GM23338 (cell line): ENCODE data around the gene VPS41. TPM values are rescaled to one million over a fixed set of nuclear protein-coding genes. Genes with fewer than 3 reads are reported as not detected.

Source experiments
- ATAC-seq: fragments of 200-7000 bp; cut with Tn5 transposase; 3 replicates; pipeline ENCODE4 v1.9.1; 2020
- DNase-seq: peaks from one replicate; pipeline ENCODE4 v3.0.0-alpha.2; 2015; ENCODE audit warnings: low spot score
- H2AFZ ChIP-seq: fragments of 200-600 bp; sonication (generic); 2 replicates; pipeline ENCODE4 v1.8.0; 2016; ENCODE audit warnings: antibody characterized with exemption, mild to moderate bottlenecking, moderate library complexity
- H3F3A ChIP-seq: fragments of 200-600 bp; sonication (generic); replicated peaks from 2 replicates; pipeline ENCODE4 v1.8.0; 2017; ENCODE audit warnings: antibody characterized with exemption, mixed run types, low read depth
- H3K27ac ChIP-seq: fragments of 200-600 bp; sonication (generic); 2 replicates; pipeline ENCODE4 v1.6.1; 2016; ENCODE audit warnings: low read depth
- H3K27me3 ChIP-seq: fragments of 200-600 bp; sonication (generic); 2 replicates; pipeline ENCODE4 v1.8.0; 2016; ENCODE audit warnings: mild to moderate bottlenecking, mixed run types, moderate library complexity; ENCODE audit not compliant: insufficient read depth
- H3K36me3 ChIP-seq: fragments of 200-600 bp; sonication (generic); 2 replicates; pipeline ENCODE4 v1.8.0; 2016; ENCODE audit warnings: mild to moderate bottlenecking; ENCODE audit not compliant: insufficient read depth
- H3K4me1 ChIP-seq: fragments of 200-600 bp; sonication (generic); 2 replicates; pipeline ENCODE4 v1.8.0; 2016; ENCODE audit warnings: mild to moderate bottlenecking, moderate library complexity; ENCODE audit not compliant: insufficient read depth
- H3K4me2 ChIP-seq: fragments of 200-600 bp; sonication (generic); 2 replicates; pipeline ENCODE4 v1.7.1; 2017; ENCODE audit warnings: mixed run types
- H3K4me3 ChIP-seq: fragments of 200-600 bp; sonication (generic); 2 replicates; pipeline ENCODE4 v1.6.1; 2016; ENCODE audit warnings: mixed run types
- H3K79me2 ChIP-seq: fragments of 200-600 bp; sonication (generic); replicated peaks from 2 replicates; pipeline ENCODE4 v1.8.0; 2017; ENCODE audit warnings: mild to moderate bottlenecking; ENCODE audit not compliant: insufficient read depth
- H3K9me2 ChIP-seq: fragments of 200-600 bp; sonication (generic); 2 replicates; pipeline ENCODE4 v1.8.0; 2017; ENCODE audit not compliant: insufficient read depth
- H4K20me1 ChIP-seq: fragments of 200-600 bp; sonication (generic); replicated peaks from 2 replicates; pipeline ENCODE4 v1.8.0; 2017; ENCODE audit warnings: mild to moderate bottlenecking; ENCODE audit not compliant: insufficient read depth
- H3K27ac Mint-ChIP-seq: 2 replicates; pipeline ENCODE4 v1.8.0; 2020; ENCODE audit warnings: inconsistent platforms, mild to moderate bottlenecking, moderate library complexity, mixed read lengths
- H3K27me3 Mint-ChIP-seq: 3 replicates; pipeline ENCODE4 v1.8.0; 2022; ENCODE audit warnings: low read depth, mild to moderate bottlenecking, moderate library complexity, mixed read lengths, inconsistent platforms; ENCODE audit not compliant: insufficient read depth, poor library complexity
- H3K36me3 Mint-ChIP-seq: 3 replicates; pipeline ENCODE4 v1.8.0; 2021; ENCODE audit warnings: low read depth, mild to moderate bottlenecking, inconsistent platforms, moderate library complexity, mixed read lengths
- H3K4me1 Mint-ChIP-seq: 3 replicates; pipeline ENCODE4 v1.8.0; 2020; ENCODE audit warnings: mild to moderate bottlenecking, inconsistent platforms, mixed read lengths
- H3K4me3 Mint-ChIP-seq: 3 replicates; pipeline ENCODE4 v1.8.0; 2021; ENCODE audit warnings: moderate library complexity, mild to moderate bottlenecking, inconsistent platforms, mixed read lengths
- H3K9me3 Mint-ChIP-seq: 3 replicates; pipeline ENCODE4 v1.8.0; 2020; ENCODE audit warnings: moderate library complexity, mild to moderate bottlenecking, inconsistent platforms, mixed read lengths
- CREB1 ChIP-seq: fragments of 250-450 bp; sonication (Bioruptor Pico); IDR thresholded peaks from 2 replicates; pipeline ENCODE4 v1.5.0; 2020; ENCODE audit warnings: low read depth, mild to moderate bottlenecking, moderate library complexity
- CTCF ChIP-seq, 2 experiments: fragments of 200-600 bp in 1 of 2; sonication (generic) in 1 of 2; conservative IDR thresholded peaks; 2 replicates each; pipeline versions ENCODE4 v1.5.1 to v1.6.1; 2016 to 2017; ENCODE audit warnings: antibody characterized with exemption in 2 of 2, low read depth in 2 of 2, mild to moderate bottlenecking in 2 of 2, moderate library complexity in 1 of 2
- EZH2phosphoT487 ChIP-seq: fragments of 200-600 bp; sonication (generic); IDR thresholded peaks from one replicate; pipeline ENCODE4 v1.8.1; 2018; ENCODE audit warnings: antibody characterized with exemption; ENCODE audit not compliant: unreplicated experiment
- NANOG ChIP-seq: IDR thresholded peaks from 2 replicates; pipeline ENCODE4 v1.6.1; 2016; ENCODE audit warnings: antibody characterized with exemption, borderline replicate concordance
- POLR2AphosphoS5 ChIP-seq: IDR thresholded peaks from 2 replicates; pipeline ENCODE4 v1.6.1; 2016; ENCODE audit warnings: antibody characterized with exemption, low read depth
- STAT1 ChIP-seq: IDR thresholded peaks from one replicate; pipeline ENCODE4 v1.6.1; 2016; ENCODE audit warnings: antibody characterized with exemption; ENCODE audit not compliant: unreplicated experiment
- ZNF114 ChIP-seq: fragments of 250-450 bp; sonication (Bioruptor Pico); IDR thresholded peaks from 2 replicates; pipeline ENCODE4 v1.5.0; 2020; ENCODE audit warnings: mild to moderate bottlenecking, moderate library complexity
- ZNF331 ChIP-seq: fragments of 250-450 bp; sonication (Bioruptor Pico); IDR thresholded peaks from 2 replicates; pipeline ENCODE4 v1.5.0; 2020; ENCODE audit warnings: low read depth, mild to moderate bottlenecking, moderate library complexity
- ZNF462 ChIP-seq: fragments of 250-450 bp; sonication (Bioruptor Pico); IDR thresholded peaks from 2 replicates; pipeline ENCODE4 v1.5.0; 2020; ENCODE audit warnings: mild to moderate bottlenecking, moderate library complexity
- polyA plus RNA-seq: library from polyadenylated mRNA; unstranded; fragments of >200 nt; fragmentation: Nextera tagmentation; extraction: Ambion mirVana; gene quantifications from 2 replicates; pipeline ENCODE4 v1.2.1, GENCODE V29; 2016
- total RNA-seq: library from RNA; depleted of rRNA; stranded (reverse); fragments of >200 nt; shearing (Covaris generic); gene quantifications from 2 replicates; pipeline ENCODE4 v1.2.3, GENCODE V29; 2014
- TF ChIP-seq, protein P1 (sequence below): IDR thresholded peaks from 2 replicates; pipeline ENCODE4 v1.6.1; 2016; ENCODE audit warnings: antibody characterized with exemption

VPS41 gene
- total and polyA plus RNA-seq, 2 experiments from 2014 or later, result 20.2 to 41.2 TPM

GRCh38 chr7:38686888-38687287 lies 222.1 kb downstream of the VPS41 start (continued):
- no peak for TF ChIP-seq ZNF462 (CRISPR knock-in tag)

GRCh38 chr7:38685851-38686250 lies 223.1 kb downstream of the VPS41 start:
- H3K4me2 ChIP-seq, result no peak overlapping the region
- no peaks in the 10 kb centered on the region for H3K79me2 ChIP-seq
- H3K27ac Mint-ChIP-seq, result no peak overlapping the region
- H3K4me3 Mint-ChIP-seq, result no peak overlapping the region
- H3K27me3 ChIP-seq, result no peaks in the 10 kb centered on the region
- no peak for ATAC-seq
- H4K20me1 ChIP-seq, result no peaks in the 10 kb centered on the region
- peaks cover 7% of the 10 kb centered on the region for H3K4me1 Mint-ChIP-seq
- no peak overlapping the region for H3K4me3 ChIP-seq
- no peak for DNase-seq
- H3K27me3 Mint-ChIP-seq, result peaks cover 2% of the 10 kb centered on the region
- H2AFZ ChIP-seq, result no peak overlapping the region
- no peaks in the 10 kb centered on the region; the same call in 2 of the 3 replicates for H3K36me3 Mint-ChIP-seq
- no peak for TF ChIP-seq CTCF (conservative IDR thresholded peaks at IDR 0.05; ENCODE audit: low read depth in 2 of 2)
- no peak for TF ChIP-seq ZNF331 (CRISPR knock-in tag)
- TF ChIP-seq, protein P1, sequence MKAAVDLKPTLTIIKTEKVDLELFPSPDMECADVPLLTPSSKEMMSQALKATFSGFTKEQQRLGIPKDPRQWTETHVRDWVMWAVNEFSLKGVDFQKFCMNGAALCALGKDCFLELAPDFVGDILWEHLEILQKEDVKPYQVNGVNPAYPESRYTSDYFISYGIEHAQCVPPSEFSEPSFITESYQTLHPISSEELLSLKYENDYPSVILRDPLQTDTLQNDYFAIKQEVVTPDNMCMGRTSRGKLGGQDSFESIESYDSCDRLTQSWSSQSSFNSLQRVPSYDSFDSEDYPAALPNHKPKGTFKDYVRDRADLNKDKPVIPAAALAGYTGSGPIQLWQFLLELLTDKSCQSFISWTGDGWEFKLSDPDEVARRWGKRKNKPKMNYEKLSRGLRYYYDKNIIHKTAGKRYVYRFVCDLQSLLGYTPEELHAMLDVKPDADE, result no peak
- TF ChIP-seq NANOG, result no peak
- TF ChIP-seq ZNF114, result no peak
- no peak for TF ChIP-seq EZH2phosphoT487
- no peak for TF ChIP-seq CREB1 (CRISPR knock-in tag)
- TF ChIP-seq POLR2AphosphoS5, result no peak
- TF ChIP-seq STAT1, result no peak
- H3K36me3 ChIP-seq, result no peaks in the 10 kb centered on the region
- H3K4me1 ChIP-seq, result no peaks in the 10 kb centered on the region; the same call in none of the 2 replicates
- peaks cover 14% of the 10 kb centered on the region; the same call in 1 of the 2 replicates for H3K9me2 ChIP-seq
- H3F3A ChIP-seq, result no peaks in the 10 kb centered on the region
- no peak overlapping the region for H3K27ac ChIP-seq
- H3K9me3 Mint-ChIP-seq, result no peaks in the 10 kb centered on the region
